NCI-H2029 treated with DMSO at 0.1 percent for 48 hours (cell line): ENCODE data around the gene GRID2.

ENCODE experiments used
- DNase-seq: peaks from one replicate; lab custom pipeline; 2025; lab: John Stamatoyannopoulos, UW

GRID2 gene

DNA sequence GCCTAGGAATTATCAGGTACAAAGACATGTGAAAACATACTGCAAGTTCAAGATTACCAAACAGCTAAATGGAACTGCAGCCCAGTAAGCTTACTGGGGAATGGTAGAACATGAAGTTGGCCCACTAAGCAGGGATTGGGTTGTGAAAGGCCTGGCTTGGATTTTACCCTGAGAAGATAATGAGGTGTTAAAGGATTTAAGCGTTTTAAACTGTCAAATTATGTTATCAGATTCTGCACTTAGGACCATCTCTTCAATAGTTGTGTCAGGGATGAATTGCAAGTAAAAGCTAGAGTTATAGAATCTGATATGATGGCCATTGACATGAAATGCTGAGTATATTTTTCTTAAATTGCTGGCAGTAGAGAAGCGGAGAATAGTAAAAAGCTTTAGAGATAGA, 225.7 kb downstream of the GRID2 start:
- no peak for DNase-seq

DNA sequence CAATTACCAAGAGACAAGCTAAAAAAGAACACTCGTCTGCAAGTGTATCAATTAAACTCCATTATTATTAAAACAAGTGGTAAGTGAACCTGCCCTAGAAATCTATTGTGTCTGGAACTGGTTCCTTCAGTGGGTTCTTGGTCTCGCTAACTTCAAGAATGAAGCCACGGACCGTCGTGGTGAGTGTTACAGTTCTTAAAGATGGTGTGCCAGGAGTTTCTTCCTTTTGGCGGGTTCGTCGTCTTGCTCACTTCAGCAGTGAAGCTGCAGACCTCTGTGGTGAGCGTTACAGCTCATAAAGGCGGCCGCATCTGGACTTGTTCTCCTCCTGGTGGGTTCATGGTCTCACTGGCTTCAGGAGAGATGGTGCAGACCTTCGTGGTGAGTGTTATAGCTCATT, 231.8 kb downstream of the GRID2 start:
- no peak for DNase-seq

DNA sequence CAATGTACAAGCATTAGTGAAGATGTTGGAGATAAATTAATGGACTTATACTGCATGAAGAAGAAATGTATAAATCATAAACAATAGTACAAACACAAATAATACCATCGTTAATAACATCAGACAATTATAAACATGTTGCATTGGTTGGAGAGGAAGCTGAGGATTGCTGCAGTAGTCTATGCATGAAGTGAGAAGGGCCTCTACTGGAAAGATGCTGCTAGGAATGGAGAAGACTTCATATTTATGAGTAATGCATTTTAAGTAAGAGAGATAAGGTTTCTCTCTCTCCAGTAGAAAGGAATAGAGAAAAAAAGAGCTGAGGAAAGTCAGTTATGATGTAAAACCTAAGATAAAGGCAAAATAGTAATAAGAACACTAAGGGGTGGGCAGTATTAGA, 247.8 kb downstream of the GRID2 start:
- DNase-seq: no peak

DNA sequence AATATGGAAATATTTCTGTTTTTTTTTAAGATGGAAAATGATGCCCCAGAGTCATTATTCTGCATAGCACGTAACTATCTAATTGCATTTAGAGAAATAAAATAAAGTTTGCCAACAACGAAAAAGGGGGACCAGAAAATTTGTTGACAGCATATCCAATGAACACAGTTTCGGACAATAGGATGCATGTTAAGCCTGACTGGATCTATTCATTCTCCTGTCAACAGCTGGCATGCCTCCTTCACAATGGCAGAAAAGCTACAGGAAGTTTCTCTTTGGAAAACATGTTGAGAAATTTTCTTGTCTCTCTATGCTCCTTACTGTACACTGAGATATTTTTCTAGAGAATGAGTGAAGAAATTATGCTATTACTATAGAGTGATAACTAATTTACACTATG, 262.5 kb downstream of the GRID2 start:
- no peak for DNase-seq

DNA sequence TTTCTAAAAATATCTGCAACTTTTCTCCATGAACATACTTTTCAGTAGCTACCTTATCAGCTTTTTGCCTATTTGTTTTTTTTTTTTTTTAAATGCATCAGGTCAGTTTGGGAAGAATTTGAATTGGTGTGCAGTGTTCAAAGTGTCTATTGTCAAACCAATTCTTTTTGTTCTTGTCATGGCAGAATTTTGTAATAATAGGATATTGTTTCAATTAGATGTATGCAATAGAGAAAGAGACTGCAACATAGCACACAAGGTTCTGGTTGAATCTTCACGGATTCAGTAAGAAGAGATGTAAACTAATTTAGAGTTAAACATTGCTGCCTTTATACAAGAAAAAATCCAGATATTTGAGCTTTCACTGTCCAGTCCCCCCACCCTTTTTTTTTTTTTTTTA, 277.1 kb downstream of the GRID2 start:
- no peak for DNase-seq

DNA sequence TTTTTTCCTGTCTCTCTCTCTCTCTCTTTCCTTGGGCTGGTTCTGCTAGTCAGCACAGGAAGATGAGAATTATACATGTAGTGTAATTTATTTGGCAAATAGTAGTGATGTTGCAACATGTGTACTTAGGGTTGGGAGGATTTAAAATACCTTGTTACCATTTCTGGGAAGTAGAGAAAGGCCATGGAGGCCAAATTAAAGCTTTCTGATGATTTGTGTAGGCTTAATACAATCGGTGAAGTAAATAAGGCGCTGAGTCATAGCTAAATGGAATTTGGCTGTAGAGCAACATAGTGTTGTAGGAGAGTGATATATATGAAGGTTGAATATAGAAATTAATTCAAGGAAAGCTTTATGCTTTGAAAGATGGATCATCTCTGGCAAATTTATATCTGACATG, 295.3 kb downstream of the GRID2 start:
- DNase-seq: no peak

DNA sequence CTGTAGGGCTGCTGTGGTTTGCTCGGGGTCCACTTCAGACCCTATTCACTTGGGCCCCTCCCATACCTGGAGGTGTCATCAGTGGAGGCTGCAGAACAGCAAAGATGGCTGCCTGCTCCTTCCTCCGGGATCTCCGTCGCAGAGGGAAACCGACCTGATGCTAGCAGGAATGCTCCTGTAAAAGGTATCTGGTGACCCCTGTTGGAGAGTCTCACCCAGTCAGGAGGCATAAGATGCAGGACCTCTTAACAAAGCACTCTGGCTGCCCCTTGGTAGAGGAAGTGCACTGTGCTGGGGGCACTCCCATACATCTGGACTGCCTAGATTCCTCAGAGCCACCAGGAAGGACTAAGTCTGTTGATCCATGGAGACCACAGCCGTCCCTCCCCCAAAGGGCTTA, 296.9 kb downstream of the GRID2 start:
- no peak for DNase-seq

DNA sequence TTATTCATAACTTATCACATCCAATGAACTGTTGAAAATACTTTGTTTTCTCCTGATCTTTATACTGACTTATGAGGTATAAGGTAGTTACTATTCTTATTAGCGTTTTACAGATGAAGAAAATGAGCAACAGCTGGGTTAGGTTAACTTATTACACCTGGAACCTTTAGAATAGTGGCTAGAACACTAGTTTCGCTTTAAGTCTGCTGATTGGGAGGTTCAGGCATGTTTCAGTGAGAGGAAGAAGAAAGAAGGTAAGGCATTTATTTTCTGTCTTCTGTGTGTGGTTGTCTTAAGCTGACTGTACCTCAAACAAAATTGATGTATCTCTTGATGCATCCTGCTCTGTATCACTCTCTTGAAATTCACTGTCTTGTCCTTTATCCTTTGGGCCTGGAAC, 302.5 kb downstream of the GRID2 start:
- no peak for DNase-seq

DNA sequence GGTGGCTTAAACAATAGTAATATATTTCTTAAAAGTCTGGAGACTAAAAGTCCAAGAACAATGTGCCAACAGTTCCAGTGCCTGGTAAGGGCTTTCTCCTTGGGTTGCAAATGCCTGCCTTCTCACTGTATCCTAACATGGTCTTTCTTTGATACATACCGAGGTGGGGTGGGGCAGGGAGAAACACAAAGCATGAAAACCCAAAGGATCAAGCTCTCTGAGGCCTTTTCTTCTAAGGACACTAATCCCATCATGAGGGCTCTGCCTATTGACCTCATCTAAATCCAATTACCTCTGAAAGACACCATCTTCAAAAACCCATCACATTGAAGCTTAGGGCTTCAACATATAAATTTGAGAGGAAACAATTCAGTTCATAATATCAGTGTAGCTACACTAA, 311.3 kb downstream of the GRID2 start:
- no peak for DNase-seq

DNA sequence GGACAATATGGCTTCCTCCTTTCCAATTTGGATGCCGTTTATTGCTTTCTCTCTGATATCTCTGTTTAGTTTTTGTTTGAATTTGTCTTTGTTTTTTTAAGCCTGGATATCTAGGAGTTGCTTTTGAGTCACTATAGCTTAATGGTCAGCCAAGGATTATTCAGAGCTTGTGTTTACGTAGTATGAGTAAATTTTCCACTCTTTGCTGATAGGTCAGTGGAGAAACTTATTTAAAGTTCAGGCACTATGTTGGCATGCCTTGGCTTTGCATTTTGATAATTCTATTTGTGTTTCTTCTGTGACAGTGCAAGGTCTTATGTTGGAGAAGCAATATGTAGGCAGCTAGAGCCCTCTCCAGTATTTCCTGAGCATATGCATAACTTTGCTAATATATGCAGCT, 315.2 kb downstream of the GRID2 start:
- no peak for DNase-seq

DNA sequence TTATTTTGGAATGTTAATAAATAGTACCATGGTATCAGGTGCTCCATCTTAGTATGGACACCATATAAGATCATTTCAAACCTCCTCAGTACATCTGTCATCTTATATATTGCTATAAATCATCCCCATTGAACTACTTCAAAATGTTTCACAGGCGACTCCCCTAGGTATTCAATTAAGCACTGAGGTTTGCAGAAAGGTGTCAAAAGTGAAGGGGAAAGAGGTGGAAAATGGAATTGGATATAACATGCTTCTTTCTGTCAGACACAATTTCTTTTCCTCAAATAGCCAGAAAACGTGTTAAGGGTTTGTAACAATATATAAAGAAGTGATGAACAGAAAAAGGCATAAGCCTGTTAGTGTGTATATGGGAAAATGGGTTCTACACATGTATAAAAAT, 325.5 kb downstream of the GRID2 start:
- no peak for DNase-seq

DNA sequence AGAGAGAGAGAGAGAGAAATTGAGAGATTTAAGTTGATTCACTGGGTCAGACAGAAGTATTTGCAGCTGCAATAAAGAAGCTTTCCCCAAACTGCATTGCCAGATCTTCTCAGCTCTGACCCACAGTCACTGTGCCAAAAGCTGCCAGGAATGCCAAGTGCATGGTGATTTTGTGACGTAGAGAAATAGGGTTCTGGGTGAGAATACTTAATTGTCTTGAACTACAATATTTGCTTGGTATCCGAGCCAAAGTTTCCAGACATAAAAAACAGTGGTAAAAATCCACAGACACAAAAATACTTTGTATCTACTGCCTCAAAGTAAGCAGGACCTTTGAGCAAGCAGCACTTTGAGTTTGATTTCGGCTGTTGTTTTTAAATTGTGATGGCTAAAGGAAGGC, 331.1 kb downstream of the GRID2 start:
- DNase-seq: no peak

DNA sequence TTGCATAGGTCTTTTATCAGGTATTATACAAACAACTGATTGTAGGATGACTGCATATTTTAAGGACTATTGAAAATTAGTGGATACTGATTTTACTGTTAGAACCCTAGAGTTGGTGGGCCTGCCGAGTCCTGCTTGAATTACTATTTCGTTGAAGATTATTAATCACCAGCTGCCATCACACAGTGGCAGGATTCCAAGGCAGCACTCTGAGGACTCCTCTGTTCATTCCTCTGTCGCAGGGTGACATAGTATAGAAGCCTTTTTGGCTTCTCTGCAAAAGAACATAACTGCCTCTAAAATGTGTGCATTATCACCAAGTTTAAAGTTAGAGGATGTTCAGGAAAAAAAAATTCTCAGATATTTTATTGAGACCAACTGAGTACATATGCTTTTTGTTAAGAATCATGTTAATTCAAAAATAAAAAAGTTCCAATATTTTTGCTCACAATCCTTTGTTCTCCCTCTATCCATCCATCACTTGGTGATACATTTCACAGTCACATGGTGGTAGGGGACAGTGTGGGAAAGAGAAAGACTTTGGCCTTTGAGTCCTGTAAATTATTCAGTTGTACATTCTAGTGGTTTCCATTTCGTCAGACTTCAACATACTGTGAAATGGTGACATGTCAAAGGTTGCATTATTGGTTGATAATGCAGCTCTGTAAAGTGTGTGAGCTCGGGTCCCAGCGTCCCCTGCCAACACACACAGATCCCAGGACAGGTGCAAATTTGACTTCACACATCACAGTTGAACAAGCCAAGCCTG, 332.5 kb downstream of the GRID2 start:
- DNase-seq: no peak

DNA sequence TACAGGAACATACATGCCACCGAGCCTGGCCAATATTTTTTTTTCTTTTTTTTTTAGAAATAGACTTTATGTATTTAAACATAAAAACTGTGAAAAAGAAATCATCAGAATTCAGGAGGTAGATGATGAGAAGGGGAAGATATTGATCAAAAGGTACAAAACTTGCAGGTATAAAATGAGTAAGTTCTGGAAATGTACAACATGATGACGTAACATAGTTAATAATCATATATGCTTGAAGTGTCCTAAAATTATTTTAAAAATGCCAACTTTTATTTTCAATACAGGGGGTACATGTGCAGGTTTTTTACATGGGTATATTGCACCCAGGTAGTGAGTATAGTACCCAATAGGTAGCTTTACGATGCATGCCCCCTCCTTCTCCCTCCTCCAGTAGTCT, 337.6 kb downstream of the GRID2 start:
- DNase-seq: no peak

DNA sequence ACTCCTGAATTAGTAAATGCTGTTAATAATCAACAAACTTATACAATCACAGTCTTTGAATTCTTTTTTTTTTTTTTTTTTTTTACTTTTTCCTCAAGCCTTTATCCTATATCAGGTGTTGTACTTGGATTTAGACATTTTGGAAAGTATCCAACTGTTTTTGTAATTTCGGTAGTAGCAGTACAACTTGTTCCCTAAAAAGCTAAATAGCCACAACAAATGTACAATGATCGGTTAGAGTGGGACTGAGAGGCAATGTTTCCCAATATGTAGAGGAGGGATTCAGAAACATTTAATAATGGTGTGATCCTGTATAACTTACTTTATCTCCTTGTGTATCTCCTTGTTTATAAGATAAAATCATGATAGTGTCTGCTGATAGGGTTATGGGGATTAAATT, 343.1 kb downstream of the GRID2 start:
- DNase-seq: no peak

DNA sequence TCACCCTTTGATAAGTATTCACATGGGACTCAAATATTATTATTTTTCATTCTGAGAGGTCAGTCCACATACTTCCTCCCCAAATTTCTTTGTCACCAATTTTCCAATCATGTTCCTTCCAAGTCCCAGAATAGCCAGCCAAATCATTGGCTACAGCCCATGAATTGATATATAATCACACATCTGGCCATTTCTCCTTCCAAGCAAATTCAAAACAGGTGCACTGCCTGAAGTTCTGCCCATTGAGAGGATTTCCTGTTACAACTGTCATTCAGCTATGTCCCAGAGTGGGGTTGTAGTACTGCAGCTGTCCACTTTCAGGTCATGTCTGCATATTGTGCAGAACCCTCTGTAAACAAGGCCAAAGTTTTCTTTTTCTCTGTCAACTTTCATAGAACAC, 347.8 kb downstream of the GRID2 start:
- DNase-seq: no peak

DNA sequence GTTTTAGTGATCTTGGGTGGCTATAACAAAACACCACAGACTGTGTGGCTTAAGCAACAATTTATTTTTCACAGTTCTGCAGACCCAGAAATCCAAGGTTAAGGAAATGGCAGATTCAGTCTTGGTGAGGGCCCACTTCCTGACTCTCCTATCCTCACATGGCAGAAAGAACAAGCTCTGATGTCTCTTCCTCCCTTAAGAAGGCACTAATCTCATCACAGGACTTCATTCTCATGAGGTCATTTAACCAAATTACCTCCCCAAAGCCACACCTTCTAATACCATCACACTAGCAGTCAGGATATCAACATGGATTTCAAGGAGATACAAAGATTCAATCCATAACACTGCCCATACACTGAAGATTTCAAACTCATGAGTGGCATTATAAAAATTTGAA, 350.3 kb downstream of the GRID2 start:
- DNase-seq: no peak

DNA sequence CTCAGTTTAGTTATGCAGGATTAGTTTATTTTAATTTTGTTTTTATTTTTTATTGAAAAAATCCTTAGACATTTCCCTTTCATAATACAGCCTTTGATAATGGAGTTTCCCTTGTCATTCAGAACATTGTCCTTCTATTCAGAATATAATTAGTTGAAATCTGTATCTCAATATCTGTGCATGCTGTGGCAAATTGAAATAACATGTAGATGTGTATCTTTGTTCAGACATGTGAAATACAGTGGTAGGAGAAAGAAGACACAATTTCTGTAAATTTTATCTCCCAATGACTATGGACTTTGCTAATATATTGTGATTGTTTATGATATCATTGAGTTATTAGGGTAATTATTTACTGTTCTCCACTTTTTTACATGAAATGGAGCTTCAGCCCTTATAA, 353.9 kb downstream of the GRID2 start:
- no peak for DNase-seq

DNA sequence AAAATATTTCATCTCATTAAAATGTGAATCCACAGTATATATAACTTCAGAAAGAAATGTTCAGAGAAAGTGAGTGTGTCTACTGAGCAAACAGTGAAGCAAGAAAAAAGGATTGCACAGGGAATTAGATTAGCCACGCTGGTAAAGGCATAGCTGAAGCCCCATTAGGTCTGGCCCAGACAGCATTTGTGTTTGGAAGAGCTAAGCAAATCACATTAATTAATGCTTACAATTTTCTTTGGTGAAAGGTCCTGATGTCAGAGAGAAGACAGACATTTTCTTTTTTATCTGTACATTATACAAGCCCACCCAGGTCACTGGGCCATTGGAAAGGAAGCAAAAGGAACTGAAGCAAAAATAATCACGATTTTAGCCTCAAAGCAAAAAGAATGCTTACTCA, 354.6 kb downstream of the GRID2 start:
- no peak for DNase-seq

DNA sequence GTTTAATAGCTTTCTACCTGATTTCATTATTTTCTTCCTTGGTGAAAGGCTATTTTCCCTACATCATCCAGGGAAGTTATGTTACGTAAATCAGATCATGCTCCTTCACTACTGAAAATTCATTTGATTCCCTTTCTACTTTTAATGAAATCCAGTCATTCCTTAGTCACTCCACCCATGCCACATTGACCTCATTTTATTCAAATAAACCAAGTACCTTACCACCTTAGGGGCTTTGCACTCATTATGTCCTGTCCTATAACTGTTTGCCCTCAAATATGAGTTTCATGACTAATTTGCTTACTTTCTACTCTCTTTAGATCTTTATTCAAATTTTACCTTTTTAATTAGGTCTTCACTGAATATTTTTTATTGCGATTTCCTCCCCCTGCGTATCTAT, 374.0 kb downstream of the GRID2 start:
- DNase-seq: no peak

DNA sequence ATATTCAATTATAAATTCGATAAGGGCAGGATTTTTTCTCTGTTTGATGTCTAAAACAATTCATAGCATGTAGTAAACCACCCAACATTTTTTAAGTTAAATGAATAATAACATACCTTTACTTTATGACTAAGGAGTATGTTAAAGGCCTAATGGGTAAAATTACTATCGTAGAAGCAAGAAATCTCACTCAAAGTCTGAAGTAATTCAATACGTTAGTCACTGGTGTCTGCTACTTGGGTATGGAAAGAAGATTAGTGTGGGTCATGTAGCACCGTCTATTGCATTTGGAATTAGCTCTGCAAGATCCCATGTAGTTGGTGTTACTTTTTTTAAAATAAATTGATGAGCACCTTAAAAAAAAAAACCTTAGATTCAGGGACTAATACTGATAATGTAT, 374.5 kb downstream of the GRID2 start:
- DNase-seq: no peak

DNA sequence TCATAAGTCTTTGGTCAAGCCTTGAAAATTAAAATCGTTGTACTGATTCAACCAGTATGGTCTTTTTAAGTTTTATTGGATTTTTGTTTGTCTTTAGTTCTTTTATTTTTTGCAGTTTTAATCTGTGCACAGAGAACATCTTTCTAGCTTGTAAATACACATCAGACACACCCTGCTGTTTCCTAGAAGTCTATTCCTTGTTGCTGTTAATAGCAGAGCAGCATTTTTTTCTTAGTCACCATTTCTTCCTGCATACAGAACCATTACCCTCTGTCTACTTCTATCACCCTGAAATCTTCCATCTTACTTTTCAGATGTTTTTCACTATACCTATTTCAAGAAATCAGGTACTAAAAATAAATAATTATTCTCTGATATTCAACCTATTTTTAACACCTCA, 375.4 kb downstream of the GRID2 start:
- DNase-seq: no peak

DNA sequence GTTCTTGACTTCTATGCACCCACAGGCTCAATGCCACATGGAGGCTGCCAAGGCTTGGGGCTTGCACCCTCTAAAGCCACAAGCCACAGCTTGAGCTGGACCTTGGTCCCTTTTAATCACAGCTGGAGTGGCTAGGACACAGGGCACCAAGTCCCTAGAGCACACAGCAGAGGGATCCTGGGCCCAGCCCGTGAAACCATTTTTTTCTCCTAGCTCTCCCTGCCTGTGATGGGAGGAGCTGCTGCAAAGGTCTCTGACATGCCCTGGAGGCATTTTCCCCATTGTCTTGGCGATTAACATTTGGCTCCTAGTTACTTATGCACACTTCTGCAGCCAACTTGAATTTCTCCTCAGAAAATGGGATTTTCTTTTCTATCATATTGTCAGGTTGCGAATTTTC, 410.9 kb downstream of the GRID2 start:
- DNase-seq: no peak

DNA sequence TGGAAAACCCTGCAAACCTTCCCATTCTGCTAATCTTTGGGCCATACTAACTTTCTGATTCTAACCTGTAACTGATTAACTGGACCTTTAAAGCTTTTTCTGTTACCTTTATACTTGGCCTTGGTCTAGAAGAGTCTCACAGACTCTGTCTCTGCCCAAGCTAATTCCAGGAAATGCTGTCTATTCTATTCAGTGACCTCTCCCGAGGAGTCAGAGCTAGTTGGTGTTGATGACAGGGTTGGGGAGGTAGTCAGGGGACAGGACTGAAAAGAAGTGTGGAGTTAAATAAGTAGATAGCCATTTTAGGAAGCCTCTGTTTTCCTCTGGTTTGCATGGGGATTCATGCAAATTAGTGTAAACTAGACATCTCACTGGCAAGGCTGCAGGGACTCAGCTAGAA, 429.5 kb downstream of the GRID2 start:
- no peak for DNase-seq
